Fibroblast of lung (primary cell): Measurements from ENCODE around the gene STAM2. TPM values are rescaled to one million over a fixed set of nuclear protein-coding genes. Genes with fewer than 3 reads are reported as not detected.

ENCODE experiments used
- DNase-seq, 2 donors: peaks; one replicate each; pipeline versions ENCODE4 v3.0.0 to v3.0.0-alpha.2; 2010; ENCODE audit warnings: low read depth in 2 of 2
- H2AFZ ChIP-seq: 2 replicates; pipeline ENCODE4 v1.5.1; 2012; ENCODE audit warnings: low read length, control low read depth, inconsistent platforms
- H3K27ac ChIP-seq: 2 replicates; pipeline ENCODE4 v1.5.1; 2011; ENCODE audit warnings: low read length, control low read depth; ENCODE audit not compliant: insufficient read depth
- H3K27me3 ChIP-seq: 2 replicates; pipeline ENCODE4 v1.5.1; 2011; ENCODE audit warnings: mild to moderate bottlenecking, low read length; ENCODE audit not compliant: control insufficient read depth, insufficient read depth
- H3K36me3 ChIP-seq: 2 replicates; pipeline ENCODE4 v1.5.1; 2011; ENCODE audit warnings: low read length; ENCODE audit not compliant: control insufficient read depth, insufficient read depth
- H3K4me1 ChIP-seq: 2 replicates; pipeline ENCODE4 v1.5.1; 2011; ENCODE audit warnings: low read length; ENCODE audit not compliant: control insufficient read depth, insufficient read depth; ENCODE audit errors: extremely low read depth
- H3K4me2 ChIP-seq: 2 replicates; pipeline ENCODE4 v1.5.1; 2011; ENCODE audit warnings: low read length, control low read depth; ENCODE audit not compliant: insufficient read depth; ENCODE audit errors: extremely low read depth
- H3K4me3 ChIP-seq, 4 experiments: fragments of 200-600 bp in 1 of 4; sonication (generic) in 1 of 4; replicated peaks in 1 of 4; 2 replicates each; pipeline ENCODE4 v1.5.1; 2011 to 2016; ENCODE audit warnings: low read length in 4 of 4, low read depth in 3 of 4, mild to moderate bottlenecking in 3 of 4, control low read depth in 2 of 4, inconsistent platforms in 1 of 4, mixed read lengths in 1 of 4; ENCODE audit not compliant: insufficient read depth in 1 of 4; ENCODE audit errors: control extremely low read depth in 1 of 4
- H3K79me2 ChIP-seq: 2 replicates; pipeline ENCODE4 v1.5.1; 2012; ENCODE audit warnings: mild to moderate bottlenecking, low read length, inconsistent platforms; ENCODE audit not compliant: control insufficient read depth, insufficient read depth
- H3K9ac ChIP-seq: 2 replicates; pipeline ENCODE4 v1.5.1; 2011; ENCODE audit warnings: mild to moderate bottlenecking, low read length, control low read depth; ENCODE audit not compliant: insufficient read depth
- H3K9me3 ChIP-seq: 2 replicates; pipeline ENCODE4 v1.5.1; 2012; ENCODE audit warnings: low read depth, low read length; ENCODE audit not compliant: control insufficient read depth, insufficient read depth
- H4K20me1 ChIP-seq: 2 replicates; pipeline ENCODE4 v1.5.1; 2011; ENCODE audit warnings: low read length; ENCODE audit not compliant: control insufficient read depth, insufficient read depth; ENCODE audit errors: extremely low read depth
- CTCF ChIP-seq, 2 donors: IDR thresholded peaks in 1 of 2; conservative IDR thresholded peaks in 1 of 2; 1 replicate in 1 of 2; 2 replicates in 1 of 2; pipeline ENCODE4 v1.5.1; 2011 to 2012; ENCODE audit warnings: low read length in 2 of 2, control low read depth in 1 of 2, inconsistent platforms in 1 of 2, low read depth in 1 of 2, mild to moderate bottlenecking in 1 of 2
- EZH2 ChIP-seq: IDR thresholded peaks from 2 replicates; pipeline ENCODE4 v1.5.1; 2012; ENCODE audit warnings: low read length, control low read depth, mild to moderate bottlenecking; ENCODE audit errors: missing control alignments
- polyA plus RNA-seq, 2 donors: library from polyadenylated mRNA; depleted of rRNA in 1 of 2; stranded (reverse) in 1 of 2; unstranded in 1 of 2; fragments of >200 nt; gene quantifications; 2 replicates each; pipeline ENCODE4 v1.2.1, GENCODE V29; 2011 to 2012; ENCODE audit warnings: missing spikeins in 1 of 2
- total RNA-seq: library from RNA; depleted of rRNA; stranded (reverse); fragments of >200 nt; gene quantifications from 2 replicates; pipeline ENCODE4 v1.2.1, GENCODE V29; 2014

STAM2 gene
- total and polyA plus RNA-seq, 2 donors (not counting 1 experiment from before 2014, with no cell fraction given) = 43.3 to 44.2 TPM

DNA sequence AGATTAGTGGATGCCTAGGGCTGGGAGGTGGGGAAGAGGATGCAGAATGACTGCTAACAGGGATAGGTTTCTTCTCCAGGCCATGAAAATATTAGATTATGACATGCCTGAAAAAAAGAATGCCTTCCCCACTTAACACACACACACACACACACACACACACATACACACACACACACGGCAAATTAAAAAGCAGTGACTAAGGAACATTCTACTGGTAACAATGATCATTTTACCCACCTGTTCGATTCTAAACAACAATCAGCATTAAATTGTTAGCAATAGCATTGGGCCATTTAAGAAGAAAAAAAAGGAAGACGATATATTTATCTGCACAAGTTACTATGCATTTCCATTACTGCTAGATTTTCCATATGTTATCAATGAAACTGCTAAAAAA lies 87.6 kb downstream of the STAM2 start:
- Histone ChIP-seq H3K36me3 (no peaks in the 10 kb centered on the region), H2AFZ (no peak overlapping the region), H3K4me1 (no peaks in the 10 kb centered on the region), H3K9me3 (no peaks in the 10 kb centered on the region), H3K79me2 (no peaks in the 10 kb centered on the region), H3K9ac (no peak overlapping the region), H3K4me3 (no peak overlapping the region), H3K27me3 (peaks cover 6% of the 10 kb centered on the region), H4K20me1 (no peaks in the 10 kb centered on the region), H3K27ac (no peak overlapping the region), H3K4me2 (no peak overlapping the region)
- TF ChIP-seq EZH2 (no peak), CTCF (conservative IDR thresholded peaks at IDR 0.05 in 1 of 2, IDR thresholded peaks at IDR 0.05 in 1 of 2; ENCODE audit: low read depth in 1 of 2, low read length in 2 of 2) (no peak)
- DNase-seq = no peak

DNA sequence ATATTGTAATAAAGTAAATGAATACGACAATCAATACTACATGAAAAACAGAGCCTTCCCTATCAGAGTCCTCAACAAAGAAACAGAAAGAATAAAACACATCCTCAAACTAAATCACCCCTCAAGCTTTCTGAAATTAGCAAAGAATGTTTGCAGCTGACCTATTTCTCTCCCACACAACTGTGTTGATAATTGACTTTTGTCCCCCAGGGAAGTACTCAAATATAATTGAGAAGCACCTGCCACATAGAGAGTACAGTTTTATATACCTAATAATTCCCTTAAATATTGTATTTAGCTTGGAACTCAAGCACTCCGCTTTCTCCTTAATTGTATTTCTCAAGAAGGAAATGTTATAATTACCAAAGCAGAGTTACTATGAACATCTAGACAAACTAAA lies 89.3 kb downstream of the STAM2 start:
- DNase-seq = no peak
- H3K9ac ChIP-seq = no peak overlapping the region
- H3K4me3 ChIP-seq = no peak overlapping the region
- no peaks in the 10 kb centered on the region for H3K9me3 ChIP-seq
- H3K27ac ChIP-seq = no peak overlapping the region
- H2AFZ ChIP-seq = no peak overlapping the region
- no peak overlapping the region for H3K4me2 ChIP-seq
- no peaks in the 10 kb centered on the region for H3K36me3 ChIP-seq
- H3K4me1 ChIP-seq = no peaks in the 10 kb centered on the region
- peaks cover 6% of the 10 kb centered on the region for H3K27me3 ChIP-seq
- TF ChIP-seq EZH2 (no peak), CTCF (conservative IDR thresholded peaks at IDR 0.05 in 1 of 2, IDR thresholded peaks at IDR 0.05 in 1 of 2; ENCODE audit: low read depth in 1 of 2, low read length in 2 of 2) (no peak)
- H4K20me1 ChIP-seq = no peaks in the 10 kb centered on the region
- H3K79me2 ChIP-seq = no peaks in the 10 kb centered on the region

GRCh38 chr2:152084076-152084475 lies 91.5 kb downstream of the STAM2 start:
- H3K27ac ChIP-seq = no peak overlapping the region
- H3K27me3 ChIP-seq = no peaks in the 10 kb centered on the region
- H2AFZ ChIP-seq = no peak overlapping the region
- H3K4me2 ChIP-seq = no peak overlapping the region
- TF ChIP-seq CTCF (conservative IDR thresholded peaks at IDR 0.05 in 1 of 2, IDR thresholded peaks at IDR 0.05 in 1 of 2; ENCODE audit: low read depth in 1 of 2, low read length in 2 of 2) (no peak), EZH2 (no peak)
- no peaks in the 10 kb centered on the region for H3K79me2 ChIP-seq
- no peaks in the 10 kb centered on the region for H3K9me3 ChIP-seq
- DNase-seq = no peak
- no peak overlapping the region for H3K9ac ChIP-seq
- H4K20me1 ChIP-seq = no peaks in the 10 kb centered on the region
- H3K36me3 ChIP-seq = no peaks in the 10 kb centered on the region
- no peak overlapping the region for H3K4me3 ChIP-seq
- H3K4me1 ChIP-seq = no peaks in the 10 kb centered on the region
